ENCODE data around the gene STX8. TPM values are rescaled to one million over a fixed set of nuclear protein-coding genes. Genes with fewer than 3 reads are reported as not detected.
A peak's percentile ranks its signal among the peaks of the same experiment; 100 is the strongest.

STX8 gene
- total RNA-seq = 10 to 100 TPM; 22.0 to 67.3 (median 46.5) TPM

GRCh38 chr17:9575381-9576101 lies at the start of gene STX8:
Gene STX8, minus strand, starts transcription at chr17:9575820. Its CDS starts 12 bp downstream, at chr17:9575808.
- Histone ChIP-seq H3K4me1 (no peaks in the 10 kb centered on the region), H3K27me3 (no peaks in the 10 kb centered on the region), H3K9me3 (no peaks in the 10 kb centered on the region), H3K27ac (peak within 1 kb of the TSS; percentile 57 to 64), H3K4me3 (peak within 1 kb of the TSS; percentile 67 to 82), H3K36me3 (no peaks in the 10 kb centered on the region)
- DNase-seq = peak; percentile 86
- intact Hi-C loops (cut with DNase I; ENCODE audit: low total_unique reads) = no loop called here
- peak in 1 of 4 experiments; percentile 20 for TF ChIP-seq CTCF (IDR thresholded peaks at IDR 0.05)
- peak in 1 of 2 donors; percentile 19 for TF ChIP-seq POLR2A (IDR thresholded peaks at IDR 0.05)

- Histone ChIP-seq H3K27me3 (no peaks in the 10 kb centered on the region), H3K9me3 (peaks cover 0 to 12% of the 10 kb centered on the region in 2 donors), H3K4me3 (no peak overlapping the region), H3K27ac (no peak overlapping the region), H3K36me3 (no peaks in the 10 kb centered on the region), H3K4me1 (no peaks in the 10 kb centered on the region)
- DNase-seq = no peak
- TF ChIP-seq CTCF (IDR thresholded peaks at IDR 0.05) (no peak), POLR2A (IDR thresholded peaks at IDR 0.05) (no peak)
- intact Hi-C loops (cut with DNase I; ENCODE audit: low total_unique reads) = no loop called here
These were observed 47.3 kb upstream of the STX8 start for GRCh38 chr17:9622961-9623360.

DNA sequence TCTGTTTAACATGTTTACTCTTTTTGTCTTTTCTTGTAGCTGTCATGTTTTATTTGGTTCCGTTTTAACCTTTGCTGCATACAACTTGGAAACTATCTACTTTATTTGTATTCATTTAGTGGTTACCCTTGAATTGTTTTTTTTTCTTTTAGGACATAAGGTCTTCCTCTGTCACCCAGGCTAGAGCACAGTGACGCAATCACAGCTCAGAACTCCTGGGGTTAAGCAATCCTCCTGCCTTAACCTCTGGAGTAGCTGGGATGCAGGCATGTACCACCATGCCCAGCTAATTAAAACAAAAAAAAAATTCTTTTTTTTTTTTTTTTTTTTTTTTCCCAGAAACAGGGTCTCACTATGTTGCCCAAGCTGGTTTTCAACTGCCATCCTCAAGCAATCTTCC lies 39.9 kb upstream of the STX8 start:
- DNase-seq = no peak
- no peak overlapping the region for H3K4me3 ChIP-seq
- no peaks in the 10 kb centered on the region for H3K4me1 ChIP-seq
- H3K36me3 ChIP-seq = no peaks in the 10 kb centered on the region
- intact Hi-C loops (cut with DNase I; ENCODE audit: low total_unique reads) = no loop called here
- no peaks in the 10 kb centered on the region for H3K27me3 ChIP-seq
- H3K27ac ChIP-seq = no peak overlapping the region
- TF ChIP-seq POLR2A (IDR thresholded peaks at IDR 0.05) (no peak), CTCF (IDR thresholded peaks at IDR 0.05) (no peak)
- no peaks in the 10 kb centered on the region for H3K9me3 ChIP-seq

DNA sequence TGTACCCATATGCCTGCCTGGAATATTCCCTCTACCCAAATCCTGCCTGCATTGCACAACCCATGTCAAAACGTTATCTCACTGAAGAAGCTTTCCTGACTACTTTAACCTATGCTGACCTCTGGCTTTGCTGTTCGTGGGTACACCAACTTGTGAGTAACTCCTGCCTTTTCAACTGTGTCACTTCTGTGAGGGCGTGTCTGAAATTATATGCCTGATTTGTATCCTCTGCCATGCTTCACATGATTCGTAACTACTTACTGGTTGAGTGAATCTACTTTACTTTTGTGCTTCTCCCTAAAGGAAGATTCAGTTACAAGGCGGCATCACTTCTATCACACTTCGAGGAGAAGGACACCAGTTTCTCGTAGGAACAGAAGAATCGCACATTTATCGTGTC lies 36.4 kb upstream of the STX8 start:
- intact Hi-C loops (cut with DNase I; ENCODE audit: low total_unique reads) = no loop called here
- DNase-seq = no peak
- no peak overlapping the region for H3K4me3 ChIP-seq

More for the DNA sequence above, 36.4 kb upstream of the STX8 start:
- Histone ChIP-seq H3K36me3 (no peaks in the 10 kb centered on the region), H3K27ac (no peak overlapping the region), H3K9me3 (no peaks in the 10 kb centered on the region), H3K27me3 (no peaks in the 10 kb centered on the region), H3K4me1 (no peaks in the 10 kb centered on the region)
- TF ChIP-seq POLR2A (IDR thresholded peaks at IDR 0.05) = no peak
- no peak for TF ChIP-seq CTCF (IDR thresholded peaks at IDR 0.05)
